Coronary artery (tissue), 2 donors: Measurements from ENCODE around the gene PRKCH.
A peak's percentile ranks its signal among the peaks of the same experiment; 100 is the strongest.

ENCODE experiments used
- DNase-seq: peaks from one replicate; pipeline ENCODE4 v3.0.0-alpha.2; 2017; ENCODE audit warnings: low spot score
- H3K27ac ChIP-seq, 2 donors: fragments of 200-600 bp; sonication (generic); one replicate each; pipeline ENCODE4 v1.5.1; 2016 to 2019
- H3K4me3 ChIP-seq: fragments of 200-600 bp; sonication (generic); 2 replicates; pipeline ENCODE4 v1.5.1; 2016; ENCODE audit warnings: mild to moderate bottlenecking, moderate library complexity
- CTCF ChIP-seq: fragments of 200-600 bp; sonication (generic); IDR thresholded peaks from one replicate; pipeline ENCODE4 v1.5.1; 2019; ENCODE audit warnings: antibody characterized with exemption

Gene PRKCH

GRCh38 chr14:61566537-61567225 lies 245.3 kb downstream of the PRKCH start:
- no peak overlapping the region for H3K4me3 ChIP-seq
- TF ChIP-seq CTCF: no peak
- no peak for DNase-seq
- no peak overlapping the region for H3K27ac ChIP-seq

GRCh38 chr14:61567838-61568571 lies 246.6 kb downstream of the PRKCH start:
- Histone ChIP-seq H3K4me3 (peak overlapping the region; percentile 55), H3K27ac (peak overlapping the region; percentile 43 to 46)
- no peak for DNase-seq
- TF ChIP-seq CTCF: no peak

- Histone ChIP-seq H3K27ac (peak overlapping the region; percentile 43 to 47), H3K4me3 (peak overlapping the region; percentile 55)
- no peak for TF ChIP-seq CTCF
- no peak for DNase-seq
Measured at GRCh38 chr14:61568572-61569011, 247.2 kb downstream of the PRKCH start.

GRCh38 chr14:61569308-61569707 lies 247.9 kb downstream of the PRKCH start:
- no peak overlapping the region for H3K4me3 ChIP-seq
- TF ChIP-seq CTCF: no peak
- H3K27ac ChIP-seq: peak overlapping the region; percentile 43 to 47
- no peak for DNase-seq

GRCh38 chr14:61569812-61570548 lies 248.6 kb downstream of the PRKCH start:
- TF ChIP-seq CTCF: no peak
- Histone ChIP-seq H3K27ac (peak overlapping the region; percentile 47 to 72), H3K4me3 (no peak overlapping the region)
- no peak for DNase-seq

GRCh38 chr14:61570549-61571290 lies 249.3 kb downstream of the PRKCH start:
- no peak for TF ChIP-seq CTCF
- H3K27ac ChIP-seq: peak overlapping the region; percentile 47 to 72

More at GRCh38 chr14:61570549-61571290, 249.3 kb downstream of the PRKCH start:
- DNase-seq: no peak
- H3K4me3 ChIP-seq: no peak overlapping the region
